Measurements from ENCODE around the gene ACVR1. TPM values are rescaled to one million over a fixed set of nuclear protein-coding genes. Genes with fewer than 3 reads are reported as not detected.

ACVR1 gene
- total RNA-seq, 1 experiment from 2014 or later: 27.6 TPM

GRCh38 chr2:157874997-157875640, 1.0 kb downstream of the ACVR1 start:
- H3K27ac ChIP-seq (ENCODE audit: low read length): peak overlapping the region; percentile 82
- no TSS peak for BruUV-seq (replicated peaks)
- no peaks in the 10 kb centered on the region for H3K27me3 ChIP-seq (ENCODE audit: control insufficient read depth, insufficient read depth, low read length)
- POLR2A ChIA-PET: no interaction called here
- H3K36me3 ChIP-seq (ENCODE audit: control insufficient read depth, insufficient read depth, low read length): no peaks in the 10 kb centered on the region; the same call in 1 of the 2 replicates
- in situ Hi-C loops (cut with HindIII; ENCODE audit: low pct_unique_long_range_greater_than_20kb, low sequenced_read_pairs) (no loop called here), intact Hi-C loops (cut with micrococcal nuclease; ENCODE audit: unreplicated experiment) (loop anchor here (10.0 kb wide), 1 partner anchor 90 kb away; no protein-coding TSS in a partner anchor)
- ATAC-seq (no peak), DNase-seq (ENCODE audit: low read depth, low spot score) (no peak)
- CTCF ChIA-PET: interaction anchor here (0.6 kb wide), 1 partner anchor 614 kb away, joined by 5 read pairs; no protein-coding TSS in a partner anchor
- TF ChIP-seq REST (IDR thresholded peaks at IDR 0.05; ENCODE audit: insufficient read depth in 1 of 2, low read depth in 2 of 2, low read length in 1 of 2): no peak
- no peak for TF ChIP-seq POLR2AphosphoS5 (IDR thresholded peaks at IDR 0.05; ENCODE audit: low read depth, low read length)
- no peak for TF ChIP-seq TCF7L2 (IDR thresholded peaks at IDR 0.05; ENCODE audit: low read depth, low read length)
- TF ChIP-seq SIN3A (IDR thresholded peaks at IDR 0.05; ENCODE audit: borderline replicate concordance, insufficient read depth, low read depth, low read length): no peak
- TF ChIP-seq CTCF (IDR thresholded peaks at IDR 0.05): no peak
- peak overlapping the region; percentile 63 to 91 for H3K4me3 ChIP-seq (ENCODE audit: low read depth in 2 of 2, low read length in 2 of 2)
- H3K9me3 ChIP-seq (ENCODE audit: control insufficient read depth, insufficient read depth, low read depth, low read length): no peaks in the 10 kb centered on the region
- H3K4me1 ChIP-seq (ENCODE audit: control insufficient read depth, insufficient read depth, low read length): peaks cover 22% of the 10 kb centered on the region

- peak overlapping the region; percentile 63 to 91 for H3K4me3 ChIP-seq (ENCODE audit: low read depth in 2 of 2, low read length in 2 of 2)
- H3K4me1 ChIP-seq (ENCODE audit: control insufficient read depth, insufficient read depth, low read length): peaks cover 22% of the 10 kb centered on the region
- ChIA-PET POLR2A (no interaction called here), CTCF (no interaction called here)
- H3K27ac ChIP-seq (ENCODE audit: low read length): peak overlapping the region; percentile 82; the same call in 1 of the 2 replicates
- no peaks in the 10 kb centered on the region for H3K9me3 ChIP-seq (ENCODE audit: control insufficient read depth, insufficient read depth, low read depth, low read length)
- in situ Hi-C loops (cut with HindIII; ENCODE audit: low pct_unique_long_range_greater_than_20kb, low sequenced_read_pairs) (no loop called here), intact Hi-C loops (cut with micrococcal nuclease; ENCODE audit: unreplicated experiment) (loop anchor here (10.0 kb wide), 1 partner anchor 90 kb away; no protein-coding TSS in a partner anchor)
- no peaks in the 10 kb centered on the region for H3K27me3 ChIP-seq (ENCODE audit: control insufficient read depth, insufficient read depth, low read length)
- no peak for DNase-seq (ENCODE audit: low read depth, low spot score)
- no peaks in the 10 kb centered on the region; the same call in 1 of the 2 replicates for H3K36me3 ChIP-seq (ENCODE audit: control insufficient read depth, insufficient read depth, low read length)
- ATAC-seq: no peak
- BruUV-seq (replicated peaks): no TSS peak
- TF ChIP-seq TCF7L2 (IDR thresholded peaks at IDR 0.05; ENCODE audit: low read depth, low read length) (no peak), SIN3A (IDR thresholded peaks at IDR 0.05; ENCODE audit: borderline replicate concordance, insufficient read depth, low read depth, low read length) (no peak), CTCF (IDR thresholded peaks at IDR 0.05) (no peak), REST (IDR thresholded peaks at IDR 0.05; ENCODE audit: insufficient read depth in 1 of 2, low read depth in 2 of 2, low read length in 1 of 2) (no peak), POLR2AphosphoS5 (IDR thresholded peaks at IDR 0.05; ENCODE audit: low read depth, low read length) (no peak)
These were observed 1.8 kb downstream of the ACVR1 start for GRCh38 chr2:157874348-157874747.

All from Panc1 (cell line).